GM12801 (cell line): ENCODE data around the gene RFPL1.

Experiments used
- TF ChIP-seq, protein P1 (sequence below): IDR thresholded peaks from one replicate; pipeline ENCODE4 v1.5.1; 2011; ENCODE audit warnings: control low read depth; ENCODE audit not compliant: insufficient read length; ENCODE audit errors: extremely low read depth

Gene RFPL1

DNA sequence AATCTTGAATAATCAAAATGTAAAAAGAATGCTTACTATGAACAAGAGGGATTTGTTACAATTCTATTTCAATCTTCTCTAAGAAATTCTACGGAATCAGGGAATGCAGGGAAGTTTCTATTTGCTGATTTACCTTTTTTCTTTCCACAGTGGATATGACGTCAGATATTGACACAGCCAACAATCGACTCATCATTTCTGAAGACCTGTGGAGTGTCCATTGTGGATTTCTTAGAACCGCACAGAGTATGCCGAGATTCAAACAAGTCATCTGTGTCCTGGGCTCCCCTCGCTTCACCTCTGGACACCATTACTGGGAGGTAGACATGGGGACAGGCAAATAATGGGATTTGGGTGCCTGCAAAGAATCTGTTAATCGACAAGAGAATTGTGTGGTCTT, 4.1 kb upstream of the RFPL1 start:
- TF ChIP-seq, protein P1, sequence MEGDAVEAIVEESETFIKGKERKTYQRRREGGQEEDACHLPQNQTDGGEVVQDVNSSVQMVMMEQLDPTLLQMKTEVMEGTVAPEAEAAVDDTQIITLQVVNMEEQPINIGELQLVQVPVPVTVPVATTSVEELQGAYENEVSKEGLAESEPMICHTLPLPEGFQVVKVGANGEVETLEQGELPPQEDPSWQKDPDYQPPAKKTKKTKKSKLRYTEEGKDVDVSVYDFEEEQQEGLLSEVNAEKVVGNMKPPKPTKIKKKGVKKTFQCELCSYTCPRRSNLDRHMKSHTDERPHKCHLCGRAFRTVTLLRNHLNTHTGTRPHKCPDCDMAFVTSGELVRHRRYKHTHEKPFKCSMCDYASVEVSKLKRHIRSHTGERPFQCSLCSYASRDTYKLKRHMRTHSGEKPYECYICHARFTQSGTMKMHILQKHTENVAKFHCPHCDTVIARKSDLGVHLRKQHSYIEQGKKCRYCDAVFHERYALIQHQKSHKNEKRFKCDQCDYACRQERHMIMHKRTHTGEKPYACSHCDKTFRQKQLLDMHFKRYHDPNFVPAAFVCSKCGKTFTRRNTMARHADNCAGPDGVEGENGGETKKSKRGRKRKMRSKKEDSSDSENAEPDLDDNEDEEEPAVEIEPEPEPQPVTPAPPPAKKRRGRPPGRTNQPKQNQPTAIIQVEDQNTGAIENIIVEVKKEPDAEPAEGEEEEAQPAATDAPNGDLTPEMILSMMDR, result no peak

- TF ChIP-seq, protein P1, result no peak
Observed at GRCh38 chr22:29435236-29436136, 2.9 kb upstream of the RFPL1 start.

- TF ChIP-seq, protein P1, result no peak
Observed at GRCh38 chr22:29442976-29443375, 4.6 kb downstream of the RFPL1 start.

- TF ChIP-seq, protein P1, result no peak
Observed at GRCh38 chr22:29443452-29443851, 5.1 kb downstream of the RFPL1 start.

- TF ChIP-seq, protein P1, result no peak
Observed at GRCh38 chr22:29443861-29444792, 5.7 kb downstream of the RFPL1 start.

GRCh38 chr22:29445508-29445907, 7.1 kb downstream of the RFPL1 start:
- TF ChIP-seq, protein P1, result no peak

DNA sequence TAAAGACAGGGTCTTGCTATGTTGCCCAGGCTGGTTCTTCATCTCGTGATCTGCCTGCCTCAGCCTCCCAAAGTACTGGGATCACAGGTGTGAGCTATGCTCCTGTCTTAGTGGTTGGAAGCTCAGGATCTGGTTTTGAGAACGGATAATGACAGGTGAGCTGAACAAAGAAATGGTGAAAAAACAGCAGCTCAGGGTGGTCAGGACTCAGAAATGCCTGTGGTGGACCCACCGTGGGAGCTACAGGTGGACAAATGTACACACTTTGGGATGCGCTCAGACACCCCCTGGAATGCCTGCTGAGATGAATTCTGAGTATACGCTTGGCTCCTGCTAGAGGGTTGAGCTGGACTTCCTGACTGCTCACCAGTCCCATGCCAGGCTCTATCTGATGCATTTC, 9.5 kb downstream of the RFPL1 start:
- TF ChIP-seq, protein P1, result no peak
